Urothelium cell line (cell line): ENCODE results near the gene C9orf72.
"Not testable (repeated sequence)": the region's sequence is repeated elsewhere in the genome, so short reads cannot be mapped to it uniquely, and the experiment has no call there.

Experiments used
- DNase-seq: peaks from one replicate; pipeline ENCODE4 v3.0.0; 2011; ENCODE audit warnings: low spot score, mixed read lengths
- FAIRE-seq: peaks from 2 replicates; lab custom pipeline; 2011; peaks lifted over from hg19 to GRCh38; lab: Jason Lieb, UNC

The C9orf72 gene, protein sequence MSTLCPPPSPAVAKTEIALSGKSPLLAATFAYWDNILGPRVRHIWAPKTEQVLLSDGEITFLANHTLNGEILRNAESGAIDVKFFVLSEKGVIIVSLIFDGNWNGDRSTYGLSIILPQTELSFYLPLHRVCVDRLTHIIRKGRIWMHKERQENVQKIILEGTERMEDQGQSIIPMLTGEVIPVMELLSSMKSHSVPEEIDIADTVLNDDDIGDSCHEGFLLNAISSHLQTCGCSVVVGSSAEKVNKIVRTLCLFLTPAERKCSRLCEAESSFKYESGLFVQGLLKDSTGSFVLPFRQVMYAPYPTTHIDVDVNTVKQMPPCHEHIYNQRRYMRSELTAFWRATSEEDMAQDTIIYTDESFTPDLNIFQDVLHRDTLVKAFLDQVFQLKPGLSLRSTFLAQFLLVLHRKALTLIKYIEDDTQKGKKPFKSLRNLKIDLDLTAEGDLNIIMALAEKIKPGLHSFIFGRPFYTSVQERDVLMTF

DNA sequence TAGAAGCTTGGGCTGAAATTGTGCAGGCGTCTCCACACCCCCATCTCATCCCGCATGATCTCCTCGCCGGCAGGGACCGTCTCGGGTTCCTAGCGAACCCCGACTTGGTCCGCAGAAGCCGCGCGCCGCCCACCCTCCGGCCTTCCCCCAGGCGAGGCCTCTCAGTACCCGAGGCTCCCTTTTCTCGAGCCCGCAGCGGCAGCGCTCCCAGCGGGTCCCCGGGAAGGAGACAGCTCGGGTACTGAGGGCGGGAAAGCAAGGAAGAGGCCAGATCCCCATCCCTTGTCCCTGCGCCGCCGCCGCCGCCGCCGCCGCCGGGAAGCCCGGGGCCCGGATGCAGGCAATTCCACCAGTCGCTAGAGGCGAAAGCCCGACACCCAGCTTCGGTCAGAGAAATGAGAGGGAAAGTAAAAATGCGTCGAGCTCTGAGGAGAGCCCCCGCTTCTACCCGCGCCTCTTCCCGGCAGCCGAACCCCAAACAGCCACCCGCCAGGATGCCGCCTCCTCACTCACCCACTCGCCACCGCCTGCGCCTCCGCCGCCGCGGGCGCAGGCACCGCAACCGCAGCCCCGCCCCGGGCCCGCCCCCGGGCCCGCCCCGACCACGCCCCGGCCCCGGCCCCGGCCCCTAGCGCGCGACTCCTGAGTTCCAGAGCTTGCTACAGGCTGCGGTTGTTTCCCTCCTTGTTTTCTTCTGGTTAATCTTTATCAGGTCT is at the start of gene C9orf72:
C9orf72 (minus strand) TSS at position 564 of the 716 bp plus-strand sequence. CDS start 6,361 bp downstream, outside the sequence.
- no peak for FAIRE-seq
- DNase-seq: peak; percentile 98

DNA sequence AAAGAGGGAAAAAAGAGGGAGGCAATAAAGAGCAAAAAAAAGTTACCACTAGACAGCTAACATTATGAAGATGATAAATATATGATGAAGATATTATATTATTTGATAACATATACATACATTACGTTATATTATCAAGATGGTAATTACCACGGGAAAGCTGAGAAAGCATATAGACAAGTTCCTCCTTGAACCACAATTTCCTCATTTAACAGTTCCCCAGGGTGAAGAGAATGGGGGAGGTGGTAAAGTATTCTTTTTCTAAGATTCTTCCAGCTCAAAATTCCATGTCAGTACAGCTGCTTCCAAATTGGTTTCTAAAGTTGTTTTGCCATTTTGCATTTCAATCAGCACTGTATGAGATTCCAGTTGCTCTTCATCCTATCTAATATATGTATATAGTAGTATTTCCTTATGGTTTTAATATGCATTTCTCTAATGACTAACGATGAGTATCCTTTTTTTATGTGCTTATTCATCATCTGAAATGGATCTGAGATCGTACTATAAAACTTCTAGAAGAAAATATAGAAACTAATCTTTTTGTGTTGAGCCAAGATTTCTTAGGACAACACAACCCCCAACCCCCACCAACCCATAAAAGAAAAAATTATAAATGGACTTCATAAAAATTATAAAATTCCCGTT is 49.5 kb upstream of the C9orf72 start:
- DNase-seq (no peak), FAIRE-seq (no peak)

DNA sequence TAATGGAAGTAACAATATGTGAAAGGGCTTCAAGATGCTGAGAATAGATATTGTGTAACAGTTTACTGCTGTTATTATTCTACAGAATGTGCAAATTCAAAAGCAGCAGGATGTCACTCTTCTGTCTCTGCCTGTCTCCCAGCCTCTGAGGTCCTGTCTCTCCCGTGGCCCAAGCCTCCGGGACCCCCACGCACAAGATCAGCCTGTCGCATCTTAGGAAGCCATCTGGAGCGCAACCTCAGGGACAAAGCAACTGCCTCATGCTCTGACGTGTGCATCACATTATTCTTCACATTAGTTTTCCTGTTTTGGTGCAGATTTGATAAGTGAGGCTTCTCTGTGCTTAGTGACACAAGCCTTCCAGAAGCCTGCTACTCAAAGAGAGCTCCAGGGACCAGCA is 46.5 kb upstream of the C9orf72 start:
- DNase-seq (no peak), FAIRE-seq (peak; percentile 30)

DNA sequence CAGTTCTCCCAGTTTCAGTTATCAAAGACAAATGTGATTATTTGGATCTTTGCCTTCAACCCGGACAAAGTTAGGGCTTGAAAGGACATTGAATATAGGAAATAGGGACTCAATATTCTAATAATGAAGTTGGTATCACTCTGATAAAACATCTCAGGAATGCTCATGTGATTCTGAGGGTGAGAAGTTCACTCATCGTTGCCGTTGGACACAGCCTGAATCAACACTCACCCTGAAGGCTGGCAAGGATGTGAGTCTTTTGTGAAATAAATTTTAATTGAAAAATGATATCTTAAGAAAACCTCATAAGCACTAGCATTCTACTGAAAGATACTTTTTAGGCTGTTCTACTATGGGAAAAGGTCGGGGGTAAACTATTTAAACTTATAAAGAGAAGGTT is 44.8 kb upstream of the C9orf72 start:
- no peak for DNase-seq
- peak; percentile 83 for FAIRE-seq

DNA sequence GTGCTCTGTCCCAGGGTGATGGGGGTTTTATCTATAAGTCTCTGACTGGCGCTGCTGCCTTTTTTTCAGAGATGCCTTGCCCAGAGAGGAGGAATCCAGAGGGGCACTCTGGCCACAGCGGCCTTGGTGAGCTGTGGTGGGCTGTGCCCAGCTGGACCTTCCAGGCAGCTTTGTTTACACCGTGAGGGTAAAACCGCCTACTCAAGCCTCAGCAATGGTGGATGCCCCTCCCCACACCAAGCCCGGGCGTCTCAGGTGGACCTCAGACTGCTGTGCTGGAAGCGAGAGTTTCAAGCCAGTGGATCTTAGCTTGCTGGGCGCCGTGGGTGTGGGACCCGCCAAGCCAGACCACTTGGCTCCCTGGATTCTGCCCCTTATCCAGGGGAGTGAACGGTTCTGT is 41.3 kb upstream of the C9orf72 start:
- FAIRE-seq: no peak

DNA sequence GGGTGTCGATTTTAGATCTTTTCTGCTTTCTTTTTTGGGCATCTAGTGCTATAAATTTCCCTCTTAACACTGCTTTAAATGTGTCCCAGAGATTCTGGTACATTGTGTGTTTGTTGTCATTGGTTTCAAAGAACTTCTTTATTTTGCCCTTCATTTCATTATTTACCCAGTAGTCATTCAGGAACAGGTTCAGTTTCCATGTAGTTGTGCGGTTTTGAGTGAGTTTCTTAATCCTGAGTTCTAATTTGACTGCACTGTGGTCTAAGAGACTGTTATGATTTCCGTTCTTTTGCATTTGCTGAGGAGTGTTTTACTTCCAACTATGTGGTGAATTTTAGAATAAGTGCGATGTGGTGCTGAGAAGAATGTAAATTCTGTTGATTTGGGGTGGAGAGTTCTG is 38.8 kb upstream of the C9orf72 start:
- not testable (repeated sequence) for DNase-seq, FAIRE-seq

More for the DNA sequence above, 41.3 kb upstream of the C9orf72 start:
- no peak for DNase-seq

DNA sequence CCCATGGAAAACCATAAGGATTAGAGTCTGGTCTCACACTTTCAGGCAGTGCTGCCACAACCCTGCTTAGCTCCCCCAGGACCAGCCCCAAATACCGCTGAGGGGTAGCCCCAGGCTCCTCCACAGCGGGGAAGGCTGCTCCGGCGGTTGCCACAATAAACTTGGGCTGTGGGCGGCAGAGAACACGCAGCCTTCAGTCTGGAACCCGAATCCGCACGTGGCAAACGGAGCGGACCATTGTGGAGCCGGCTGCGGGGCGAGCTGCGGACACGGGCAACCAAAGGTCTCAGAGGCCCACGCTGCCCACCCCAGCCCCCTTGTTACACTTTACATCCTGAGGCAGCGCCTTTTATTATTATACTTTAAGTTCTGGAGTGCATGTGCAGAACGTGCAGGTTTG is 37.3 kb upstream of the C9orf72 start:
- DNase-seq (no peak), FAIRE-seq (no peak)

DNA sequence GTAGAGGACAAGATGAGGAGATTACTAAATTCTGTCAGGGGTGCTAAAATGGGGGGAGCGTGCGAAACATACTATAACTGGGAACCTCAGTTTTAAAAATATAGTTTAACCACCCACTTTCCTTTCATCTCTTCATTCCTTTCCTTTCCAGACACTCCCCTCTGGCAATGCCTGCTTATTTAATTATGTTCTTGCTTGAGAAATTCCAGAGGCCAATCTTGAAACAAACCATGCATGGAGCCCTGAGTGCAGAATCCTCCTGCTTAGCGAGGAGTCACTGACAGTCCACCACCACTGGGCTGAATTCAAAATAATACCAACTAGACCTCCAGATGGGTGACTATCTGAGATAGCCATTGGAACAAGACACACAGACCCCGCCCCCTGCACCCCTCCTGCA is 29.7 kb upstream of the C9orf72 start:
- FAIRE-seq (no peak), DNase-seq (no peak)

DNA sequence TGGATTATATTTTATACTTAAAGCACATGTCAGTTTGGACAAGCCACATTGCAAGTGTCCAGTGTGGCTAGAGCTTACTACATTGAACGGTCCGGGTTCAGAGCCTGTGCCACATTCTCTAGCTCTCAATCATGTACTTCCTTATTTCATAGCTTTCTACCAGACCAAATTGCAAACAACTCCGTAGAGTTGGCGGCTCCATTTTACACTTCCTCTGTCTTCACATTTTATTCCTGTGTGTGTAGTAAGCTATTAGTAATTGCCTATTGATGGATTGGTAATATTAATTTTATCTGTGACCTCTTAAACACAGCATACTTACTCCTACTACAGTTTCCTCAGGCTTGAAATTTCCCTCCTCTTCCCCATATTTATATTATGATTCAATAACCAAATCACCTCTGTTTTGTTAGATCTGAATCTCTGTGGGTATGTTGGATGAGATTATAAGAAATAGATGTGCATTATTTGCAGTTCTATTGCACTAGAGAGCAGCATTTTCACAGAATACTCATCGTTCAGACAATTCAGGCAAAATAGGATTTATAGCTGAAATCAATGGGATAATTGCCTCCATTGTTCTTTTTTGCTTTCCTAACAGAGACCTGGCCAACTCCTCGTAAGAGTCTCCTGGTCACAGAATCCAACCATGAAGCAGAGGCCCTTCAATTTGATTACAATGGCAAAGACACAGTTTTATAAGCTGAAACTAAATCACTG is 29.0 kb upstream of the C9orf72 start:
- no peak for DNase-seq
- FAIRE-seq: no peak

DNA sequence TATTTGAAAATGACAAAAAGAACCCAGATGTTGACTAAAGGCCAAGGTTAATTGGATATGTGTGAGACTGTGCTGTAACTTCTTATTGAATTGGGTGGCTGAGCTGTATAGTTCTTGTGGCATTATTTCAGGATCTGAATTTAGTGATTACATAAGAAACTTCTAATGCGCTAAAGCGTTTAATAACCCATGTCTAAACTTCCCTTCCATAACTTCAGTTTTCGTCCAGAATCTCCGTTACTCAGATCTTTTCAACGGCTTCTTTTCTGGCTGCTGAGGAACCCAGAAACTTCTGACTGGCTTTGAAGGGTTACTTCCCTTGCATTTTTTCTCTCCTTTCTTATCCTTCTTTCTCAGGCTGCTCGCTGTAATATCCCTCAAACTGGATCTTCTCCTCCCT is 28.1 kb upstream of the C9orf72 start:
- no peak for FAIRE-seq
- no peak for DNase-seq

DNA sequence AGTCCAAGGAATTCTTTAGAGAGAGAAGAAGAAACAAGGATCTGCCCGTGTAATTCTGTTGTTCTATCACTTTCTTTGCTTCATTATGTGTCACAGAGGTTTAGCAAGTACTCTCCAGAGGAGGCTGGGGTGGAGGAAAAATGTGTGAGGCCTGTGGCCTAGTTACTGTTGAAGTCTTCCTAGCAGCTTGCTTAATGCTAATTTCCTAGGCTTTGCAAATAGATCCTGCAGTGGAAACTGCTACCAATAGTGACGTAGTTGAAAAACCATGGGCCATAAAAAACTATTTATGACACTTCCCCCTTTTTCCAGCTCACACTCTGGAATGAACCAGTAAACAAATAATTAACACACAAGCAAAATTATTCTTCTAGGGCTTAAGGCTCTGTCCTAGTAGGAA is 27.0 kb upstream of the C9orf72 start:
- DNase-seq: no peak
- no peak for FAIRE-seq

DNA sequence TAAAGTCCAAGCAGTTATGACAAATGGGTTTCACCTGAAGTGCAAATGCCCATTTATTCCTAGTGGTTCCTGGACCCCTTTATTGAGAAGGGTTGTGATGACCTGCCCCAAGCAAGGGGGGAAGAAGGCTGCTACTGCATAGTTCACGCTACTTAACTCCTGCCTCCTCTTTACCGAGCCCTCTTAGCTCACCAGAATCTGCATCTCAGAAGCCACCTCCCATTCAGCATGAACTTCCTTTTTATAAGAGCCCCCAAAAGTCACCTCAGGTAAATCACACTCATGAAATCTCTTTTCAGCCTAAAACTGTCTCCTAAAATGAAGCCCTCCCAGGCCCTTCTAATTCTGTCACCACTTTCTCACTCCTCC is 26.6 kb upstream of the C9orf72 start:
- DNase-seq (no peak), FAIRE-seq (no peak)

DNA sequence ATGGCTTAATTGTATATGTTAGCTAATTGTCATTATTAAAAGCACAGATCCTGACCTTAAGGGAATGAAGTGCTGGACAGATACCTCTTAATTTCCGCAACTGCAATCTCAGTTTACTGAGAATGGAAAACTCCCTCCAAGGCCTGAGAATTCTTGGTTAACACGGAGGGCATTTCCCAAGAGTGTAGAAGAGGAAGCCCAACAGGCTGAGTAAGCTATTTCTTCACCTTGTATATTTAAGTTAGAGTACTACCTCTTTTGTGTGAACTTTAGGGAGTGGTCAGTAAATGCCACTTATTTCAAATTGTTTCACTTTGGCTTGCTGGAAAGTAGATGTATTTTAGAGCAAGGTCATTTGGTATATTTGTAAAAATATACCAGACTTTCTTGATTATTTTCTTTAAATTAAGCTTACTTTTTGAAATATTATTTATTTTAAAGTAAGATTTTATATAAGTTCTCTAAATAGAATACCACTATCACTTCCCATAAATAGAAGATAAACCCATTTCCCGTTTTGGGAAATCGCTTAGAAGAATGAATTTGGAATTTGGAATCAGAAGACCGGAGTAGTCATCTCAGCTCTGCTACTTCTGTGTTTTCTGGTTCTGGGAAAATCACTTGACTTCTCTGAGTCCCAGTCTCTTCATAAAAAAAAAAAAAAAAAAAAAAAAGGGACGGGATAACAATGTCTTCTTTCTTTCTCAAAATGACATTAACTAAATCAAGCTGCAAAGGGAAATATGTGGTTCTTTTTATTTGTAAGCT is 26.0 kb upstream of the C9orf72 start:
- FAIRE-seq (no peak), DNase-seq (no peak)

DNA sequence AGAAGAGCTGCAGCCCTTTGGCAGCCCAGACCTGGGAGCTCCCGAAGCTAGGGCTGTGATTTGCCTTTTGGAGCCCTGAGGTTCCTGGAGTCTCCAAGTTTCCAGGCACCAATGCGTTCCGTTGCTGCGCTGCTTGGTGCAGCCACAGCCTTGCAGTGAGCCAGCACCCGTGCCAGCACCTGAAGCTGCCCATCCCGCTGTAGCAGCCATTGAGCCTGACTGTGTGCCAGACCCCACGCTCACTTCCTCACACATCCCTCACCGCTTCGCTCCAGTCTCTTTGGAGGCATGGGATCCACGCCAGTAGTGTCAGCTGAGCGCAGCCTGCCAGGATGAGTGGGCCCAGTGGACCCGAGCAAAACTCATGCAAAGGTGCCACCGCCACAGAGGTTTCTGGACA is 22.5 kb upstream of the C9orf72 start:
- DNase-seq: no peak
- peak; percentile 68 for FAIRE-seq

DNA sequence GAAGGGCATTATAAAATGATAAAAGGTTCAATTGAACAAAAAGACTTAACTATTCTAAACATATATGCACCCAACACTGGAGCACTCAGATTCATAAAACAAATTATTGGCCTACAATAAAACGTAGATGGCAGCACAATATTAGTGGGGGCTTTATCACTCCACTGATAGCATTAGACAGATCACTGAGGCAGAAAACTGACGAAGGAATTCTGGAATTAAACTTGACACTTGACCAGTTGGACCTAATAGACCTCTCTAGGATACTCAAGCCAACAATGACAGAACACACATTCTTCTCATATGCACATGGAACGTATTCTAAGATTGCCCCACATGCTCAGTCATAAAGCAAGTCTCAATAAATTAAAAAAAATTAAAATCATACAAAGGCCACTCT is 18.4 kb upstream of the C9orf72 start:
- FAIRE-seq (peak; percentile 9), DNase-seq (no peak)

DNA sequence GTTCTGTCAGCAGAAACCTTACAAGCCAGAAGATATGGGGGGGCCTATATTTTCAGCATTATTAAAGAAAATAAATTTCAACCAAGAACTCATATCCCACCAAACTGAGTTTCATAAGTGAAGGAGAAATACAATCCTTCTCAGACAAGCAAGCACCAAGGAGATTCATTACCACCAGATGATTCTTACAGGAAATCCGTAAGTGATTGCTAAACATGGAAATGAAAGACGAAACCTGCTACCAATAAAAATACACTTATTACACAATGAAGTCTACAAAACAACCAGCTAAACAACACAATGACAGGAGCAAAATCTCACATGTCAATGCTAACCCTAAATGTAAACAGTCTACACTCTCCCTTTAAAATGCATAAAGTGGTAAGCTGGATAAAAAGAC is 17.8 kb upstream of the C9orf72 start:
- DNase-seq (no peak), FAIRE-seq (peak; percentile 62)

DNA sequence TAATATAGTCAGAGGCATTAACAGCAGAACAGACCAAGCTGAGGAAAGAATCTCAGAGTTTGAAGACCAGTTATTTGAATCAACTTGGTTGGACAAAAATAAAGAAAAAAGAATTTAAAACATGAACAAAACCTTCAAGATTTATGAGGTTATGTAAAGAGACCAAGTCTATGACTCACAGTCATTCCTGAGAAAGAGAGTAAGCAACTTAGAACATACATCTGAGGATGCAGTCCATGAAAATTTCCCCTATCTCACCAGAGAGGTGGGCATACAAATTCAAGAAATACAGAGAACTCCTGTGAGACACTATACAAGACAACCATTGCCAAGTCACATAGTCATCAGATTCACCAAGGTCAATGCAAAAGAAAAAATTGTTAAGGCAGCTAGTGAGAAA is 17.4 kb upstream of the C9orf72 start:
- FAIRE-seq: no peak
- DNase-seq: no peak

DNA sequence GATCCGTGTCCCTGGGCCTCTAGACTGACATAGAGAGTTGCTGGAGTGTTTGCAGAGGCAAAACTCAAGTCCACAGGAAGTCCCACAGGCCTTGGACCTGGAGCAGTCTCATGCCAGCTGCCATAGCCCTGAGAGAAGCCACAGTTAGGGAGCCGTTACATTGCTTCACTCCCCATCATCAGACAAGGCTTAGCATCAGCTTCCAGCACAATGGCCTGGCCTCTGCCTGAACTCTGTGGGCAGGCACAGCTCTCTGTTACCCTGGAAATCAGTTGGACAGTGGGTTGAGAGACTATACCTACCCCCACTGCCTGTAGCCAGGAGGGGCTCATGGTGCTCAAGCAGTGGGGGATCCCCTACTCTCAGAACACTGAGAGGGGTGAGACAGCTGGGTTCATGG is 16.2 kb upstream of the C9orf72 start:
- DNase-seq (no peak), FAIRE-seq (no peak)

DNA sequence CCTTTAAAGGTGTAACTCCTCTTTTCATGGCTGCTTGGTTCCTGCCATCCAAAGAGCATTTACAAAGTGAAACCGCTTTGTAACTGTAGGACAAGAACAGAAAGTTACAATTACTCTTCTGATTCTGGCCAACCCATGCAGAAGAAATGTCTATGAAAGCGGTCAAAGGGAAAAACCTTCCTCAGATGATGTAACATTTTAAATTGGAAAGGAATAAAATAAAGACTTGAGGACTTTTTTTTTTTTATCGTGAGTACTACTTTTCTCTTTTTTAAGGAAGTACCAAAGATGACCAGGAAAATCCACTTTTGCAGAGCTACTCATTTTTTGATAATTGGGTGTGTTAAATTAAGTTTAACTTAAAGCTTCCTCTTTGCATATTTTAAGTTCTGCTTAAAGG is 13.0 kb upstream of the C9orf72 start:
- FAIRE-seq (no peak), DNase-seq (no peak)

DNA sequence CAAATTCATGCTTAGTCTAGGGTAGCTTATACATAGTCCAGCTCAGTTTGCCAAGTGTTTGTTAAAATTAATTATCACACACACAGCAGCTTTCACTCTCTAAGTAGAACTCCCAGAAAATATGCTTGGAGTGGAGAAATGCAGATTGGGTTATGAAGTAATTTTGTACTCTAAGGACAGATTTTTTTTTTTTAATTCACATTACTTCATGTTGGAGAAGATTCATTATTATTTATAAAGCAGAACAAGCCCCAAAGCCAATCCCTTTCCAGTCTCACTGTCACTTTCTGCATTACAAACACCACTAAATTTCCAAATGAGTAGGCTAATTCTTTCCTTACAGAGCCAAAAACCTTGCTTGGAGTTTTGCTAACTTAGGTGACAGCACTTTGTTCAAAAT is 11.7 kb upstream of the C9orf72 start:
- FAIRE-seq (no peak), DNase-seq (no peak)
